Measurements from ENCODE around the gene MALSU1.

DNA sequence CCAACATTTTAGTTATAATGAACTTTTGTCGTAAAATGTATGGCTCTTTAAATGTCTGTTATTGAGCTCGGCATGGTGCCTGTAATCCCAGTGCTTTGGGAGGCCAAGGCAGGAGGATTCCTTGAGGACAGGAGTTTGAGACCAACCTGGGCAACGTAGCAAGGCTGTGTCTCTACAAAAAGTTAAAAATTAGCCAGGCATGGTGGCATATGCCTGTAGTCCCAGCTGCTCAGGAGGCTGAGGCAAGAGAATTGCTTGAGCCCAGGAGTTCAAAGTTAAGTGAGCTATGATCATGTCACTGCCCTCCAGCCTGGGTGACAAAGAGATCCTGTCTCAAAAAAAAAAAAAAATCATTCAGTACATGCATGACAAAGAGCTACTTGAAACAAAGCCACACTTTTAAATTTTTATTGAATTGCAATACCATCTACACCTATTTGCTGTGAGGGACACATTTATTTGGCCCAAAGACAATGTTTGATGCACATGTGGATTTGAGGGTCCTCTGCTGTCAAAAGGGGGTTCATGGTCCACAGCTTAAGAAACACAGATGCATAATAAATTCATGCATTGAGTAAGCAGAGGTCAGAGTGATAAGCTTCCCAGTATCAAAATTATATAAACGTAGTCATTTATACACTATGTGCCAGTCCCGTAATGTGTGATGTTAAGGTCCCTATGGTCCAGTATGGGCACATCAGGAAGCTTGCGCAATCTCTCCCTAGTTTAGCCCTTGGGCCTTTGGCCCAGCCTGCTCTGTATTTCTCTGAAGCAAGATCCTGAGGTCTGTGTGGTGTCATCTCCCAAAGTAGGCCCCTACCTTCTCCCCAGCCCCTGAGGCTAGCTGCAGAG, 4.4 kb upstream of the MALSU1 start:
- TF ChIP-seq, protein P1, sequence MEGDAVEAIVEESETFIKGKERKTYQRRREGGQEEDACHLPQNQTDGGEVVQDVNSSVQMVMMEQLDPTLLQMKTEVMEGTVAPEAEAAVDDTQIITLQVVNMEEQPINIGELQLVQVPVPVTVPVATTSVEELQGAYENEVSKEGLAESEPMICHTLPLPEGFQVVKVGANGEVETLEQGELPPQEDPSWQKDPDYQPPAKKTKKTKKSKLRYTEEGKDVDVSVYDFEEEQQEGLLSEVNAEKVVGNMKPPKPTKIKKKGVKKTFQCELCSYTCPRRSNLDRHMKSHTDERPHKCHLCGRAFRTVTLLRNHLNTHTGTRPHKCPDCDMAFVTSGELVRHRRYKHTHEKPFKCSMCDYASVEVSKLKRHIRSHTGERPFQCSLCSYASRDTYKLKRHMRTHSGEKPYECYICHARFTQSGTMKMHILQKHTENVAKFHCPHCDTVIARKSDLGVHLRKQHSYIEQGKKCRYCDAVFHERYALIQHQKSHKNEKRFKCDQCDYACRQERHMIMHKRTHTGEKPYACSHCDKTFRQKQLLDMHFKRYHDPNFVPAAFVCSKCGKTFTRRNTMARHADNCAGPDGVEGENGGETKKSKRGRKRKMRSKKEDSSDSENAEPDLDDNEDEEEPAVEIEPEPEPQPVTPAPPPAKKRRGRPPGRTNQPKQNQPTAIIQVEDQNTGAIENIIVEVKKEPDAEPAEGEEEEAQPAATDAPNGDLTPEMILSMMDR (IDR thresholded peaks at IDR 0.05), result no peak
- TF ChIP-seq POLR2AphosphoS5 (IDR thresholded peaks at IDR 0.05), result no peak
